ENCODE data around the gene GLI2.

GRCh38 chr2:120722246-120722567 is 13.5 kb upstream of the GLI2 start:
- TF ChIP-seq CTCF (IDR thresholded peaks at IDR 0.05) (no peak), POLR2A (IDR thresholded peaks at IDR 0.05) (no peak)

All from right lobe of liver (tissue), 4 donors.